T-helper 1 cell (primary cell): ENCODE results near the gene ZFYVE27.
A peak's percentile ranks its signal among the peaks of the same experiment; 100 is the strongest.

ENCODE experiments used
- DNase-seq, 5 donors: peaks; one replicate each; pipeline ENCODE4 v3.0.0-alpha.2; 2012 to 2020

The ZFYVE27 gene

GRCh38 chr10:97744405-97745035 is 7.6 kb downstream of the ZFYVE27 start:
- no peak for DNase-seq

- DNase-seq = no peak
Measured at GRCh38 chr10:97747573-97747972, 10.6 kb downstream of the ZFYVE27 start.

- no peak for DNase-seq
Measured at GRCh38 chr10:97748116-97748515, 11.2 kb downstream of the ZFYVE27 start.

- no peak for DNase-seq
Measured at GRCh38 chr10:97752956-97753355, 16.0 kb downstream of the ZFYVE27 start.

GRCh38 chr10:97754726-97755125 is 17.8 kb downstream of the ZFYVE27 start:
- no peak for DNase-seq

GRCh38 chr10:97755718-97756117 is 18.8 kb downstream of the ZFYVE27 start:
- DNase-seq = no peak

GRCh38 chr10:97757471-97757870 is 20.5 kb downstream of the ZFYVE27 start:
- DNase-seq = no peak

- peak in 3 of 5 donors; percentile 17 to 36 (median 29) for DNase-seq
Measured at GRCh38 chr10:97759158-97759887, 22.4 kb downstream of the ZFYVE27 start.

GRCh38 chr10:97759946-97760345 is 23.0 kb downstream of the ZFYVE27 start:
- no peak for DNase-seq

GRCh38 chr10:97760461-97761257 is 23.7 kb downstream of the ZFYVE27 start:
- no peak for DNase-seq

GRCh38 chr10:97761331-97761865 is 24.5 kb downstream of the ZFYVE27 start:
- DNase-seq = no peak

GRCh38 chr10:97762056-97762455 is 25.1 kb downstream of the ZFYVE27 start:
- no peak for DNase-seq

GRCh38 chr10:97762816-97763215 is 25.9 kb downstream of the ZFYVE27 start:
- no peak for DNase-seq

GRCh38 chr10:97763411-97763810 is 26.5 kb downstream of the ZFYVE27 start:
- no peak for DNase-seq

GRCh38 chr10:97763947-97764346 is 27.0 kb downstream of the ZFYVE27 start:
- no peak for DNase-seq

GRCh38 chr10:97764519-97764931 is 27.6 kb downstream of the ZFYVE27 start:
- no peak for DNase-seq

- DNase-seq = no peak
Measured at GRCh38 chr10:97765201-97765600, 28.3 kb downstream of the ZFYVE27 start.

- DNase-seq = no peak
Measured at GRCh38 chr10:97766106-97766810, 29.3 kb downstream of the ZFYVE27 start.

- DNase-seq = no peak
Measured at GRCh38 chr10:97766996-97767924, 30.3 kb downstream of the ZFYVE27 start.

- DNase-seq = no peak
Measured at GRCh38 chr10:97768322-97769315, 31.7 kb downstream of the ZFYVE27 start.
